Fibroblast of skin of back (primary cell): Measurements from ENCODE around the gene EMP1.
"Not testable (repeated sequence)": the region's sequence is repeated elsewhere in the genome, so short reads cannot be mapped to it uniquely, and the experiment has no call there.

Experiments
- DNase-seq: peaks from one replicate; pipeline ENCODE4 v3.0.0-alpha.2; 2013

The EMP1 gene

DNA sequence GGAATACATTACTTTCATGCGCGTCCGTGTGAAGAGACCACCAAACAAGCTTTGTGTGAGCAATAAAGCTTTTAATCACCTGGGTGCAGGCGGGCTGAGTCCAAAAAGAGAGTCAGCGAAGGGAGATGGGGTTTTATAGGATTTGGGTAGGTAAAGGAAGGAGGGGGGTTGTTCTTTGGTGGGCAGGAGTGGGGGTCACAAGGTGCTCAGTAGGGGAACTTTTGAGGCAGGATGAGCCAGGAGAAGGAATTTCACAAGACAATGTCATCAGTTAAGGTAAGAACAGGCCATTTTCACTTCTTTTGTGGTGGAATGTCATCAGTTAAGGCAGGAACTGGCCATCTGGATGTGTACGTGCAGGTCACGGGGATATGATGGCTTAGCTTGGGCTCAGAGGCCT lies 63.1 kb downstream of the EMP1 start:
- not testable (repeated sequence) for DNase-seq

DNA sequence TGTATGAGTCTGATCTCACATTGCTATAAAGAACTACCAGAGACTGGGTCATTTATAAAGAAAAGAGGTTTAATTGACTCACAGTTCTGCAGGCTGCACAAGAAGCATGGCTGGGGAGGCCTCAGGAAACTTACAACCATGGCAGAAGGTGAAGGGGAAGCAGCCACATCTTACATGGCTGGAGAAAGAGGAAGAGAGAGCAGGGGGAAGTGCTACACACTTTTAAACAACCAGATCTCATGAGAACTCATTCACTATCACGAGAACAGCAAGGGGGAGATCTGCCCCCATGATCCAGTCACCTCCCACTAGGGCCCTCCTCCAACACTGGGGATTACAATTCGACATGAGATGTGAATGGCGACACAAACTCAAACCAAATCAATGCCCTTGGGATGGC lies 71.3 kb downstream of the EMP1 start:
- not testable (repeated sequence) for DNase-seq

DNA sequence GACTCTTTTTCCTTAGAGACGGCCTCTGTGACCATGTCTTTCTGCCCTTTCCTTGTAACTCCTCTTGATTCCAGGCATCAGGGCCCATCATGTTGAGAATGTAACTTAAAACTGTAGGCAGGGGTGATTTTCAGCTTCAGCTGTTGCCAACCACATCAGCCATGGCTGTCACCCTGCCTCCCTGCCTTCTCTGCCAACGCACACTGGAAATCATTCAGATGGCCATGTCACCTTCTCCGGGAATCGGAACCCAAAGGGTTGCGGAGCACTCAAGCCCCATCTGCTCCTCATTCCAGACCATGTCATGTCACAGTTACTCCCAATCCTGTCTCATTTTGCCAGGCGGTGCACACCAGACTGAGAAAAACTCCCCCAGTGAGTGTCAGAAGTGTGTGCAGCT lies 72.1 kb downstream of the EMP1 start:
- DNase-seq, result no peak
